Osteocyte (in vitro differentiated cells): ENCODE measurements around the gene NXN. TPM values are rescaled to one million over a fixed set of nuclear protein-coding genes. Genes with fewer than 3 reads are reported as not detected.
"Not testable (repeated sequence)": the region's sequence is repeated elsewhere in the genome, so short reads cannot be mapped to it uniquely, and the experiment has no call there.

Source experiments
- DNase-seq: peaks from one replicate; pipeline ENCODE4 v3.0.0; 2021; ENCODE audit warnings: mixed read lengths; ENCODE audit not compliant: unreplicated experiment; ENCODE audit errors: extremely low spot score
- H3K27ac Mint-ChIP-seq: one replicate; pipeline ENCODE4 v1.8.0; 2021; ENCODE audit warnings: mild to moderate bottlenecking, mixed read lengths; ENCODE audit not compliant: unreplicated experiment
- H3K27me3 Mint-ChIP-seq: one replicate; pipeline ENCODE4 v1.8.0; 2021; ENCODE audit warnings: mixed read lengths; ENCODE audit not compliant: unreplicated experiment
- H3K36me3 Mint-ChIP-seq: one replicate; pipeline ENCODE4 v1.8.0; 2021; ENCODE audit warnings: mixed read lengths; ENCODE audit not compliant: unreplicated experiment
- H3K4me1 Mint-ChIP-seq: one replicate; pipeline ENCODE4 v1.8.0; 2021; ENCODE audit warnings: mixed read lengths; ENCODE audit not compliant: unreplicated experiment
- H3K4me3 Mint-ChIP-seq: one replicate; pipeline ENCODE4 v1.8.0; 2021; ENCODE audit warnings: mild to moderate bottlenecking, moderate library complexity, mixed read lengths; ENCODE audit not compliant: unreplicated experiment
- H3K9me3 Mint-ChIP-seq: one replicate; pipeline ENCODE4 v1.8.0; 2021; ENCODE audit warnings: mixed read lengths; ENCODE audit not compliant: unreplicated experiment
- CTCF ChIP-seq: fragments of 200-600 bp; sonication (generic); IDR thresholded peaks from 2 replicates; pipeline ENCODE4 v1.5.0; 2021; ENCODE audit warnings: antibody characterized with exemption, mild to moderate bottlenecking, moderate library complexity
- total RNA-seq: library from RNA; stranded (reverse); gene quantifications from 2 replicates; pipeline ENCODE4 v1.2.1, GENCODE V29; 2021

The NXN gene
- total RNA-seq, 1 donor from 2014 or later = 123 TPM

- Mint-ChIP-seq H3K4me1 (peaks cover 81% of the 10 kb centered on the region), H3K27ac (peak overlapping the region; percentile 82), H3K27me3 (no peaks in the 10 kb centered on the region), H3K4me3 (no peak overlapping the region), H3K9me3 (no peaks in the 10 kb centered on the region), H3K36me3 (peaks cover 13% of the 10 kb centered on the region)
- TF ChIP-seq CTCF = no peak
- no peak for DNase-seq
Measured at GRCh38 chr17:913207-913606, 66.4 kb downstream of the NXN start.

- H3K27ac Mint-ChIP-seq = peak overlapping the region; percentile 97
- H3K4me1 Mint-ChIP-seq = peaks cover 71% of the 10 kb centered on the region
- H3K36me3 Mint-ChIP-seq = peaks cover 6% of the 10 kb centered on the region
- no peaks in the 10 kb centered on the region for H3K9me3 Mint-ChIP-seq
- no peaks in the 10 kb centered on the region for H3K27me3 Mint-ChIP-seq
- DNase-seq = no peak
- H3K4me3 Mint-ChIP-seq = peak overlapping the region; percentile 29
- TF ChIP-seq CTCF = no peak
Measured at GRCh38 chr17:909642-910323, 69.8 kb downstream of the NXN start.

- H3K4me3 Mint-ChIP-seq = no peak overlapping the region
- no peaks in the 10 kb centered on the region for H3K9me3 Mint-ChIP-seq
- no peak for DNase-seq
- H3K4me1 Mint-ChIP-seq = peaks cover 78% of the 10 kb centered on the region
- H3K27me3 Mint-ChIP-seq = no peaks in the 10 kb centered on the region
- no peak for TF ChIP-seq CTCF
- H3K36me3 Mint-ChIP-seq = peaks cover 4% of the 10 kb centered on the region
- H3K27ac Mint-ChIP-seq = peak overlapping the region; percentile 97
Measured at GRCh38 chr17:907725-908124, 71.9 kb downstream of the NXN start.

GRCh38 chr17:905708-906107 is 73.9 kb downstream of the NXN start:
- not testable (repeated sequence) for H3K4me3 Mint-ChIP-seq, H3K9me3 Mint-ChIP-seq, H3K36me3 Mint-ChIP-seq, H3K27me3 Mint-ChIP-seq, DNase-seq
- H3K27ac Mint-ChIP-seq = peak overlapping the region; percentile 44
- H3K4me1 Mint-ChIP-seq = peaks cover 80% of the 10 kb centered on the region

GRCh38 chr17:903691-904481 is 75.7 kb downstream of the NXN start:
- H3K9me3 Mint-ChIP-seq = no peaks in the 10 kb centered on the region
- peak overlapping the region; percentile 93 for H3K27ac Mint-ChIP-seq
- no peak for TF ChIP-seq CTCF
- H3K27me3 Mint-ChIP-seq = no peaks in the 10 kb centered on the region
- DNase-seq = no peak
- peak overlapping the region; percentile 38 for H3K4me3 Mint-ChIP-seq
- H3K4me1 Mint-ChIP-seq = peaks cover 73% of the 10 kb centered on the region
- H3K36me3 Mint-ChIP-seq = peaks cover 9% of the 10 kb centered on the region
